ENCODE data around the gene SLC24A3.

GRCh38 chr20:19750101-19750606 lies 537.7 kb downstream of the SLC24A3 start:
- no peak for TF ChIP-seq EZH2 (IDR thresholded peaks at IDR 0.05; ENCODE audit: insufficient read depth, low read length)
- no peak for TF ChIP-seq CTCF (IDR thresholded peaks at IDR 0.05; ENCODE audit: insufficient read depth, low read depth, low read length)

Data from astrocyte (in vitro differentiated cells and primary cell).